Liver (tissue), 3 donors: ENCODE data around the gene ZNF653.

Experiments used
- FOXA1 ChIP-seq: IDR thresholded peaks from 2 replicates; pipeline ENCODE4 v1.6.1; 2016; ENCODE audit warnings: antibody characterized with exemption
- GABPA ChIP-seq, 2 donors: IDR thresholded peaks in 1 of 2; conservative IDR thresholded peaks in 1 of 2; 2 replicates each; pipeline ENCODE4 v1.6.1; 2016; ENCODE audit warnings: antibody characterized with exemption in 2 of 2, mild to moderate bottlenecking in 1 of 2, moderate library complexity in 1 of 2
- HNF4G ChIP-seq: IDR thresholded peaks from 2 replicates; pipeline ENCODE4 v1.6.1; 2016; ENCODE audit warnings: antibody characterized with exemption
- JUND ChIP-seq, 2 donors: IDR thresholded peaks; 2 replicates each; pipeline ENCODE4 v1.6.1; 2016; ENCODE audit warnings: antibody characterized with exemption in 2 of 2
- RAD21 ChIP-seq, 2 donors: IDR thresholded peaks; 2 replicates each; pipeline ENCODE4 v1.6.1; 2016; ENCODE audit warnings: antibody characterized with exemption in 2 of 2, mild to moderate bottlenecking in 2 of 2
- RXRA ChIP-seq, 2 donors: IDR thresholded peaks; 2 replicates each; pipeline ENCODE4 v1.6.1; 2017 to 2018; ENCODE audit warnings: antibody characterized with exemption in 2 of 2, mild to moderate bottlenecking in 1 of 2
- SP1 ChIP-seq: IDR thresholded peaks from 2 replicates; pipeline ENCODE4 v1.6.1; 2018; ENCODE audit warnings: antibody characterized with exemption, mild to moderate bottlenecking
- TAF1 ChIP-seq: conservative IDR thresholded peaks from 2 replicates; pipeline ENCODE4 v1.6.1; 2016; ENCODE audit warnings: antibody characterized with exemption, mild to moderate bottlenecking
- YY1 ChIP-seq: IDR thresholded peaks from 2 replicates; pipeline ENCODE4 v1.6.1; 2016; ENCODE audit warnings: antibody characterized with exemption, mild to moderate bottlenecking
- TF ChIP-seq, protein P1 (sequence below): fragments of 150-350 bp; IDR thresholded peaks from 2 replicates; pipeline ENCODE4 v1.5.1; 2017; ENCODE audit warnings: improper control_type of control experiment, low read depth, low read length; ENCODE audit not compliant: missing input control
- TF ChIP-seq, protein P2 (sequence below): IDR thresholded peaks from 2 replicates; pipeline ENCODE4 v1.6.1; 2016; ENCODE audit warnings: antibody characterized with exemption
- TF ChIP-seq, protein P3 (sequence below): IDR thresholded peaks from 2 replicates; pipeline ENCODE4 v1.6.1; 2016; ENCODE audit warnings: antibody characterized with exemption
- donor health status: healthy.
- donor health status: healthy.

DNA sequence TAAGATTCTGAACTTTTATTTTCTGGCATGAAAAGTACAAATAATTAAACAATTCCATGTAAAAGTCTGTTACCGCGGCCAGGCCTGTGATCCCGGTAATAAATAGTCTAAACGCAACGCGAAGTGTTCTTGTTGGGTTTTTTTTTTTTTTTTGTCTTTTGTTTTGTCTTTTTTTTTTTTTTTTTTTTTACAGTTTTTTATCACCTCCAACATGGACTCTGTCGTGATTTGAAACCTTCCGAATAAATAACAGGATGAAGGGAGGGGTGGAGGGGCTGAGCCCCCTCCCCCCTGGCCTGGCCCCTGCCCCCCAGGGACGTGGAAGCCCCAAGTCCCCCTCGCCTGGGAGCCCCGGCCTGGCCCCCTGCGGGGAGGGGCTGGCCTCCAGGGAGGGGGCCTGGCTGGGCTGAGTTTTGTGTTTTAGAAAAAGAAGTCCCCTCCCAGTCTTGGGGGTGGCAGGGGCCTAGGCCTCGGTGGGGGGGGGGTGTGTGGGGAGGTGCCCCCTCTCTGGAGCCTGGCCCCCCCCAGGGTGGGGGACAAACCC lies 54.2 kb downstream of the ZNF653 start:
- TF ChIP-seq, protein P1, sequence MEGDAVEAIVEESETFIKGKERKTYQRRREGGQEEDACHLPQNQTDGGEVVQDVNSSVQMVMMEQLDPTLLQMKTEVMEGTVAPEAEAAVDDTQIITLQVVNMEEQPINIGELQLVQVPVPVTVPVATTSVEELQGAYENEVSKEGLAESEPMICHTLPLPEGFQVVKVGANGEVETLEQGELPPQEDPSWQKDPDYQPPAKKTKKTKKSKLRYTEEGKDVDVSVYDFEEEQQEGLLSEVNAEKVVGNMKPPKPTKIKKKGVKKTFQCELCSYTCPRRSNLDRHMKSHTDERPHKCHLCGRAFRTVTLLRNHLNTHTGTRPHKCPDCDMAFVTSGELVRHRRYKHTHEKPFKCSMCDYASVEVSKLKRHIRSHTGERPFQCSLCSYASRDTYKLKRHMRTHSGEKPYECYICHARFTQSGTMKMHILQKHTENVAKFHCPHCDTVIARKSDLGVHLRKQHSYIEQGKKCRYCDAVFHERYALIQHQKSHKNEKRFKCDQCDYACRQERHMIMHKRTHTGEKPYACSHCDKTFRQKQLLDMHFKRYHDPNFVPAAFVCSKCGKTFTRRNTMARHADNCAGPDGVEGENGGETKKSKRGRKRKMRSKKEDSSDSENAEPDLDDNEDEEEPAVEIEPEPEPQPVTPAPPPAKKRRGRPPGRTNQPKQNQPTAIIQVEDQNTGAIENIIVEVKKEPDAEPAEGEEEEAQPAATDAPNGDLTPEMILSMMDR = no peak
- TF ChIP-seq TAF1 = no peak
- TF ChIP-seq, protein P2, sequence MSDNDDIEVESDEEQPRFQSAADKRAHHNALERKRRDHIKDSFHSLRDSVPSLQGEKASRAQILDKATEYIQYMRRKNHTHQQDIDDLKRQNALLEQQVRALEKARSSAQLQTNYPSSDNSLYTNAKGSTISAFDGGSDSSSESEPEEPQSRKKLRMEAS = no peak
- TF ChIP-seq RXRA (IDR thresholded peaks at IDR 0.05) = no peak
- TF ChIP-seq GABPA (IDR thresholded peaks at IDR 0.05 in 1 of 2, conservative IDR thresholded peaks at IDR 0.05 in 1 of 2) = no peak
- no peak for TF ChIP-seq RAD21 (IDR thresholded peaks at IDR 0.05)
- no peak for TF ChIP-seq HNF4G
- no peak for TF ChIP-seq YY1
- no peak for TF ChIP-seq SP1
- TF ChIP-seq, protein P3, sequence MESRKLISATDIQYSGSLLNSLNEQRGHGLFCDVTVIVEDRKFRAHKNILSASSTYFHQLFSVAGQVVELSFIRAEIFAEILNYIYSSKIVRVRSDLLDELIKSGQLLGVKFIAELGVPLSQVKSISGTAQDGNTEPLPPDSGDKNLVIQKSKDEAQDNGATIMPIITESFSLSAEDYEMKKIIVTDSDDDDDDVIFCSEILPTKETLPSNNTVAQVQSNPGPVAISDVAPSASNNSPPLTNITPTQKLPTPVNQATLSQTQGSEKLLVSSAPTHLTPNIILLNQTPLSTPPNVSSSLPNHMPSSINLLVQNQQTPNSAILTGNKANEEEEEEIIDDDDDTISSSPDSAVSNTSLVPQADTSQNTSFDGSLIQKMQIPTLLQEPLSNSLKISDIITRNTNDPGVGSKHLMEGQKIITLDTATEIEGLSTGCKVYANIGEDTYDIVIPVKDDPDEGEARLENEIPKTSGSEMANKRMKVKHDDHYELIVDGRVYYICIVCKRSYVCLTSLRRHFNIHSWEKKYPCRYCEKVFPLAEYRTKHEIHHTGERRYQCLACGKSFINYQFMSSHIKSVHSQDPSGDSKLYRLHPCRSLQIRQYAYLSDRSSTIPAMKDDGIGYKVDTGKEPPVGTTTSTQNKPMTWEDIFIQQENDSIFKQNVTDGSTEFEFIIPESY = no peak
- no peak for TF ChIP-seq FOXA1
- no peak for TF ChIP-seq JUND (IDR thresholded peaks at IDR 0.05)
